ENCODE measurements around the gene DRAM2.

DRAM2 gene

GRCh38 chr1:111139956-111140679 lies at the start of gene DRAM2, which contains the start of gene CEPT1:
DRAM2 (minus strand) TSS chr1:111140093; CDS start chr1:111131554, 8,539 bp downstream.
CEPT1 (plus strand) TSS chr1:111140223; CDS start chr1:111147715, 7,492 bp downstream.
- peak; percentile 93 for DNase-seq (ENCODE audit: low spot score)

GRCh38 chr1:111184663-111185062 lies 44.8 kb upstream of the DRAM2 start:
- no peak for DNase-seq (ENCODE audit: low spot score)

- no peak for DNase-seq (ENCODE audit: low spot score)
Observed at GRCh38 chr1:111183308-111184069, 43.6 kb upstream of the DRAM2 start.

GRCh38 chr1:111182052-111182451 lies 42.2 kb upstream of the DRAM2 start:
- no peak for DNase-seq (ENCODE audit: low spot score)

GRCh38 chr1:111179968-111180533 lies 40.2 kb upstream of the DRAM2 start:
- DNase-seq (ENCODE audit: low spot score): no peak

GRCh38 chr1:111176678-111177077 lies 36.8 kb upstream of the DRAM2 start:
- no peak for DNase-seq (ENCODE audit: low spot score)

GRCh38 chr1:111175349-111175748 lies 35.5 kb upstream of the DRAM2 start:
- DNase-seq (ENCODE audit: low spot score): no peak

GRCh38 chr1:111174070-111174469 lies 34.2 kb upstream of the DRAM2 start:
- DNase-seq (ENCODE audit: low spot score): no peak

GRCh38 chr1:111172463-111172862 lies 32.6 kb upstream of the DRAM2 start:
- no peak for DNase-seq (ENCODE audit: low spot score)

GRCh38 chr1:111164151-111164550 lies 24.3 kb upstream of the DRAM2 start:
- no peak for DNase-seq (ENCODE audit: low spot score)

GRCh38 chr1:111163363-111163762 lies 23.5 kb upstream of the DRAM2 start:
- DNase-seq (ENCODE audit: low spot score): no peak

GRCh38 chr1:111162488-111162880 lies 22.6 kb upstream of the DRAM2 start:
- no peak for DNase-seq (ENCODE audit: low spot score)

GRCh38 chr1:111161843-111162487 lies 22.1 kb upstream of the DRAM2 start:
- no peak for DNase-seq (ENCODE audit: low spot score)

GRCh38 chr1:111157431-111157830 lies 17.5 kb upstream of the DRAM2 start:
- DNase-seq (ENCODE audit: low spot score): no peak

GRCh38 chr1:111154021-111154999 lies 14.4 kb upstream of the DRAM2 start:
- no peak for DNase-seq (ENCODE audit: low spot score)

GRCh38 chr1:111151838-111152237 lies 11.9 kb upstream of the DRAM2 start:
- no peak for DNase-seq (ENCODE audit: low spot score)

GRCh38 chr1:111148376-111148881 lies 8.5 kb upstream of the DRAM2 start:
- DNase-seq (ENCODE audit: low spot score): no peak

- no peak for DNase-seq (ENCODE audit: low spot score)
Observed at GRCh38 chr1:111147948-111148347, 8.1 kb upstream of the DRAM2 start.

- DNase-seq (ENCODE audit: low spot score): no peak
Observed at GRCh38 chr1:111145963-111146768, 6.3 kb upstream of the DRAM2 start.

GRCh38 chr1:111145542-111145941 lies 5.6 kb upstream of the DRAM2 start:
- DNase-seq (ENCODE audit: low spot score): no peak

All from CD4-positive, alpha-beta T cell treated with Interleukin-15 for 4 hours (primary cell).